ENCODE results near the gene FOSL2. TPM values are rescaled to one million over a fixed set of nuclear protein-coding genes. Genes with fewer than 3 reads are reported as not detected.

Gene FOSL2
- total RNA-seq, 1 experiment from 2014 or later, result 4.0 TPM

DNA sequence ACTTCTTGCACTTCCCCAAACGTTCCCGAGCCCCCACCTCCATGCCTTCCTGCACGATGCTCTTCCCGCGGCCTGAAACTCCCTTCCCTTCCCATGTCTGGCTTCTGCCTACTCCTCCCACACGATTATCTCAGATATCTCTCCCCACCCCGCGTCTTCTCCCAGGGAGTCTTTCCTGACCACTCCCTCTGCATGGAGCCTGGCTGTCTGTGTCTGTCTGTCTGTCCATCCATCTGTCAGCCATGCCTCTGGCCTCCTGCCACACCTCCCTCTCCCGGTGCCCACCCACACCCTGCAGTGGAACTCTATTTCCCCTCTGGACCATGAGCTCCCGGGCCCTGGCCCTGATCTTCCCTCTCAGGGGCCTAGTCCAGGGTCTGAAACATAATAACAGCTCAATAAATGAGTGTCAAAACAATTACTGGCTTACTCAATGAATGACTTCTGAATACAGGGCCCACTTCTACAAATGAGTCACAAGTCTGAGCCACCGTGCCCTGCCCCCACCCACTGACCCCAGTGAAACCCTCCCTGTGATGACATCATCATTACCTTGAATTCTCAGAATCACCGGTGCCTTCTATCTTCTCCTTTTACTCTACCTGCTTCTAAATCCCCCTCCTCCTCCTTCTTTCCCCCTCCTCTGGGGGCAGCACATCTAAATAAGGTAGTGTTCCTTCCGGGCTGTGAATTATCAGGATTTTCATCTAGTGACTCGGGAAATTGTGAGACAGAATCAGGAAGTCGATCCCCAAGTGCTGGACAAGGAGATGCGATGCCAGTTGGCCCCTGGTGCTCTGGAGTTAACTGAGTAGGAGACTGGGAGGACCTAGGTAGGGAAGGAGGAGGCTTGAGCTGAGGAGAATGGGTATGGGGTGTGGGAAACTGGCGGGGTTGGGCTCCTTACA, 57.1 kb downstream of the FOSL2 start:
- TF ChIP-seq, protein P1, sequence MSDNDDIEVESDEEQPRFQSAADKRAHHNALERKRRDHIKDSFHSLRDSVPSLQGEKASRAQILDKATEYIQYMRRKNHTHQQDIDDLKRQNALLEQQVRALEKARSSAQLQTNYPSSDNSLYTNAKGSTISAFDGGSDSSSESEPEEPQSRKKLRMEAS (CRISPR knock-in tag; IDR thresholded peaks at IDR 0.05), result no peak
- TF ChIP-seq SP1 (CRISPR knock-in tag; conservative IDR thresholded peaks at IDR 0.05) (no peak), CREM (CRISPR knock-in tag; IDR thresholded peaks at IDR 0.05) (no peak), KAT7 (CRISPR knock-in tag; IDR thresholded peaks at IDR 0.05; ENCODE audit: borderline replicate concordance) (no peak), ZNF416 (CRISPR knock-in tag; IDR thresholded peaks at IDR 0.05) (no peak), ETV6 (CRISPR knock-in tag; IDR thresholded peaks at IDR 0.05) (no peak), GRHL2 (CRISPR knock-in tag; IDR thresholded peaks at IDR 0.05; ENCODE audit: insufficient replicate concordance, severe bottlenecking) (no peak), FOXP1 (CRISPR knock-in tag; IDR thresholded peaks at IDR 0.05; ENCODE audit: borderline replicate concordance) (no peak), ZNF121 (CRISPR knock-in tag; IDR thresholded peaks at IDR 0.05) (no peak)
- TF ChIP-seq, protein P2, sequence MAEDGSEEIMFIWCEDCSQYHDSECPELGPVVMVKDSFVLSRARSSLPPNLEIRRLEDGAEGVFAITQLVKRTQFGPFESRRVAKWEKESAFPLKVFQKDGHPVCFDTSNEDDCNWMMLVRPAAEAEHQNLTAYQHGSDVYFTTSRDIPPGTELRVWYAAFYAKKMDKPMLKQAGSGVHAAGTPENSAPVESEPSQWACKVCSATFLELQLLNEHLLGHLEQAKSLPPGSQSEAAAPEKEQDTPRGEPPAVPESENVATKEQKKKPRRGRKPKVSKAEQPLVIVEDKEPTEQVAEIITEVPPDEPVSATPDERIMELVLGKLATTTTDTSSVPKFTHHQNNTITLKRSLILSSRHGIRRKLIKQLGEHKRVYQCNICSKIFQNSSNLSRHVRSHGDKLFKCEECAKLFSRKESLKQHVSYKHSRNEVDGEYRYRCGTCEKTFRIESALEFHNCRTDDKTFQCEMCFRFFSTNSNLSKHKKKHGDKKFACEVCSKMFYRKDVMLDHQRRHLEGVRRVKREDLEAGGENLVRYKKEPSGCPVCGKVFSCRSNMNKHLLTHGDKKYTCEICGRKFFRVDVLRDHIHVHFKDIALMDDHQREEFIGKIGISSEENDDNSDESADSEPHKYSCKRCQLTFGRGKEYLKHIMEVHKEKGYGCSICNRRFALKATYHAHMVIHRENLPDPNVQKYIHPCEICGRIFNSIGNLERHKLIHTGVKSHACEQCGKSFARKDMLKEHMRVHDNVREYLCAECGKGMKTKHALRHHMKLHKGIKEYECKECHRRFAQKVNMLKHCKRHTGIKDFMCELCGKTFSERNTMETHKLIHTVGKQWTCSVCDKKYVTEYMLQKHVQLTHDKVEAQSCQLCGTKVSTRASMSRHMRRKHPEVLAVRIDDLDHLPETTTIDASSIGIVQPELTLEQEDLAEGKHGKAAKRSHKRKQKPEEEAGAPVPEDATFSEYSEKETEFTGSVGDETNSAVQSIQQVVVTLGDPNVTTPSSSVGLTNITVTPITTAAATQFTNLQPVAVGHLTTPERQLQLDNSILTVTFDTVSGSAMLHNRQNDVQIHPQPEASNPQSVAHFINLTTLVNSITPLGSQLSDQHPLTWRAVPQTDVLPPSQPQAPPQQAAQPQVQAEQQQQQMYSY (CRISPR knock-in tag; IDR thresholded peaks at IDR 0.05), result no peak
- TF ChIP-seq, protein P3, sequence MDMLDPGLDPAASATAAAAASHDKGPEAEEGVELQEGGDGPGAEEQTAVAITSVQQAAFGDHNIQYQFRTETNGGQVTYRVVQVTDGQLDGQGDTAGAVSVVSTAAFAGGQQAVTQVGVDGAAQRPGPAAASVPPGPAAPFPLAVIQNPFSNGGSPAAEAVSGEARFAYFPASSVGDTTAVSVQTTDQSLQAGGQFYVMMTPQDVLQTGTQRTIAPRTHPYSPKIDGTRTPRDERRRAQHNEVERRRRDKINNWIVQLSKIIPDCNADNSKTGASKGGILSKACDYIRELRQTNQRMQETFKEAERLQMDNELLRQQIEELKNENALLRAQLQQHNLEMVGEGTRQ (CRISPR knock-in tag; IDR thresholded peaks at IDR 0.05), result no peak
- no peaks in the 10 kb centered on the region for H3K36me3 Mint-ChIP-seq
- CTCF ChIA-PET, result interaction anchor here (0.6 kb wide), 1 partner anchor 118 kb away, joined by 3 read pairs; no protein-coding TSS in a partner anchor
- no peak for DNase-seq (ENCODE audit: low spot score)
- H3K4me3 Mint-ChIP-seq, result no peak overlapping the region
- no peaks in the 10 kb centered on the region for H3K9me3 Mint-ChIP-seq
- peaks cover 4% of the 10 kb centered on the region; the same call in 1 of the 2 replicates for H3K4me1 Mint-ChIP-seq
- POLR2A ChIA-PET, result no interaction called here
- 0 out of 2 replicates have a peak overlapping the region, but pooled peaks have one; percentile 48 for H3K27ac Mint-ChIP-seq
- no peak for ATAC-seq
- H3K27me3 Mint-ChIP-seq (ENCODE audit: low read depth), result peaks cover 4% of the 10 kb centered on the region; the same call in 1 of the 2 replicates

DNA sequence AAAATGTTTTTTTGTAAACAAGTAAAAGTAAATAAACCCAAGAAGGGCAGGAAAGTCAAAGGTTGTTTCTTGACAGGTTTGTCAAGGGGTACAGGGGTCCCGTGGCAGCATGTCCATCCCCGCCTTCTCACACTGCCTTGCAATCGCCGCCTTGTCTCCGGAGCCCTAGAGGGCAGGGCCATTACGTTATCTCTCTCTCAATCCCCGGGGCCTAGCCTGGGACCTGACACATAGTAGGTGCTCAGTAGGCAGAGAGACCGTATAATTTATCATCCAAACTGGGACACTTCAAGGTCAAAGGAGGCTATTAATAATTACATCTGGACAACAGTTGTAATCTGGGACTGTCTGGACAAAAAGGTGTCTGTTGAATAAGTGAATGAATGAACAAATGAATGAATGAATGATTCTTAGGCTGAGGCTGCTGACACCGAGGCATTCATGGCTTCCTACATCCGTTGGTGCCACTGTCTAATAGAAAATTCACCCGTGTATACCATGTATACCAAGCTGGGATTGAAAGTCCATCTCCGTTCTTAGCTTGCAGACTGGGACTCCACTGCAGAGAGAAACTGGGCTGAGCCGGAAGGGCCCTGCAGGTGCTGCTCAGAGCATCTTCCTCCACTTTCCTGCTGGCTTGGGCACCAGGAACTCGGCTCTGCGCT, 58.4 kb downstream of the FOSL2 start:
- H3K27me3 Mint-ChIP-seq (ENCODE audit: low read depth), result peaks cover 4% of the 10 kb centered on the region; the same call in 1 of the 2 replicates
- H3K9me3 Mint-ChIP-seq, result no peaks in the 10 kb centered on the region
- ChIA-PET CTCF (no interaction called here), POLR2A (no interaction called here)
- H3K4me3 Mint-ChIP-seq, result no peak overlapping the region
- no peak overlapping the region for H3K27ac Mint-ChIP-seq
- ATAC-seq (no peak), DNase-seq (ENCODE audit: low spot score) (no peak)
- no peak for TF ChIP-seq HMGA2 (CRISPR knock-in tag; IDR thresholded peaks at IDR 0.05)
- TF ChIP-seq ZNF121 (CRISPR knock-in tag; IDR thresholded peaks at IDR 0.05), result no peak
- H3K36me3 Mint-ChIP-seq, result no peaks in the 10 kb centered on the region
- H3K4me1 Mint-ChIP-seq, result peaks cover 4% of the 10 kb centered on the region; the same call in 1 of the 2 replicates

DNA sequence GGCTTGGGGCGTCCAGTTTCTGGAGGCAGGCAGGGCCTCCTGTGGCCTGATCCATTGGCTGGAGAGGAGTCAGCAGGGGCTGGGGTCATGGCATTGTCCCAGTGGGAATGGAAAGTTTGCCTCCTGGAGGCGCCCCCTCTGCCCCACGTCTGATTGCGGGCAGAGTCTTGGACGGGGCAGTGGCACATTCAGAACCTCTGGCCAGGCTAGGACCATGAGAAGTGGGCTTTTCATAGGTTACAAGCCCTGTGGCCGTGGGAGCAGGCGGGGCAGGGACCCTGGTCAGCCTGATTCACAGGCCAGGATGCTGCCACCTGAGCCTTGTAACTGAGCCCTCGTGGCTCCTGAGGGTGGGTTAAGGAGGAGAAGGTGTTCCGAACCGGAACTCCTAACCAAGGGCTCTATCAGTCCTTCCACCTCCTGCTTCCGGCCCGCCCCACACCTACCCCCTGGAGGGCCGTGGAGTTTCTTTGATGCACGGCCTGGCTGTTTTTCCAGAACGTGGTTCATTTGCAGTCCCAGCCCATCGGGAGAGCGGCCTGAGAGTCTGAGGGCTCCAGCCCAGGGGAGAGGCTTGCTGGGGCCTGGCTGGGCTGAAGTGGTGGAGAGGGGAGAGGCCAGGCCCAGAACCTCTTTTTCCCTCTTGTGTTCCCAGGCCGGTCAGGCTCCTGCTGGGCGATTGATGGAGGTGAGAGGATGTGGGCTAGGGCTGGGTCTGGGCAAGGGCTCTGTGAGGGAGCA, 59.3 kb downstream of the FOSL2 start:
- CTCF ChIA-PET, result interaction anchor here (0.5 to 1.4 kb wide), 18 partner anchors 14 to 748 kb away, joined by 3 to 6 read pairs (median 3); no protein-coding TSS in a partner anchor

More for the DNA sequence above, 59.3 kb downstream of the FOSL2 start:
- Mint-ChIP-seq H3K9me3 (no peaks in the 10 kb centered on the region), H3K27me3 (ENCODE audit: low read depth) (peaks cover 2% of the 10 kb centered on the region; the same call in 1 of the 2 replicates), H3K4me1 (peaks cover 4% of the 10 kb centered on the region; the same call in 1 of the 2 replicates), H3K4me3 (no peak overlapping the region), H3K27ac (no peak overlapping the region), H3K36me3 (no peaks in the 10 kb centered on the region)
- no peak for TF ChIP-seq CREM (CRISPR knock-in tag; IDR thresholded peaks at IDR 0.05)
- TF ChIP-seq, protein P4, sequence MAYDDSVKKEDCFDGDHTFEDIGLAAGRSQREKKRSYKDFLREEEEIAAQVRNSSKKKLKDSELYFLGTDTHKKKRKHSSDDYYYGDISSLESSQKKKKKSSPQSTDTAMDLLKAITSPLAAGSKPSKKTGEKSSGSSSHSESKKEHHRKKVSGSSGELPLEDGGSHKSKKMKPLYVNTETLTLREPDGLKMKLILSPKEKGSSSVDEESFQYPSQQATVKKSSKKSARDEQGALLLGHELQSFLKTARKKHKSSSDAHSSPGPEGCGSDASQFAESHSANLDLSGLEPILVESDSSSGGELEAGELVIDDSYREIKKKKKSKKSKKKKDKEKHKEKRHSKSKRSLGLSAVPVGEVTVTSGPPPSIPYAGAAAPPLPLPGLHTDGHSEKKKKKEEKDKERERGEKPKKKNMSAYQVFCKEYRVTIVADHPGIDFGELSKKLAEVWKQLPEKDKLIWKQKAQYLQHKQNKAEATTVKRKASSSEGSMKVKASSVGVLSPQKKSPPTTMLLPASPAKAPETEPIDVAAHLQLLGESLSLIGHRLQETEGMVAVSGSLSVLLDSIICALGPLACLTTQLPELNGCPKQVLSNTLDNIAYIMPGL (CRISPR knock-in tag; IDR thresholded peaks at IDR 0.05), result peak; percentile 44; the same call in 1 of the 2 replicates
- DNase-seq (ENCODE audit: low spot score), result no peak
- POLR2A ChIA-PET, result no interaction called here
- no peak for ATAC-seq
